VCaP (cell line): ENCODE data around the gene NXF2B.
A peak's percentile ranks its signal among the peaks of the same experiment; 100 is the strongest.
"Not testable (repeated sequence)": the region's sequence is repeated elsewhere in the genome, so short reads cannot be mapped to it uniquely, and the experiment has no call there.

ENCODE experiments used
- H3K27ac ChIP-seq: fragments of 450-650 bp; 2 replicates; pipeline ENCODE4 v1.5.1; 2017
- TF ChIP-seq, protein P1 (sequence below): fragments of 450-650 bp; conservative IDR thresholded peaks from 2 replicates; pipeline ENCODE4 v1.5.1; 2017; ENCODE audit warnings: mild to moderate bottlenecking, moderate library complexity

The NXF2B gene

DNA sequence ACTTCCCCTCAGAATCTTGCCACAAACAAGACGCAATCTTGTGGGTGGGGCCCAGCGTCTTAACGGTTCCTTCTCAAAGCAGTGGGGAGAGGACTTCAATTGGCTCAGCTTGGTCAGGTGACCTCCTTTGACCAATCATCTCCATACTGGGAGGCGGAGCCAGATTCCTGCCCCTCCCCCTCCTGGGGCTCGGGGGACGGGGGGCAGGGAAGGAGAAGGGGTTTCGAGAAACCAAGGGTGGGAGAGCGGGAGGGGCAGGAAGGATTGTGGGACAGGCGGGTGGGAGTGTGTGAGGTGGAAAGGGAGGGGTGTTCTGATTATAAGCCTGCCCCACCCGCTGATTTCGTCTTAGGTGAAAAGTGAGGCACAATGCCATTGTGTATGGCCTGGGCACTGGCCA, at the start of gene NXF2B:
TSS of gene NXF2B (minus strand) at position 101 of the 400 bp plus-strand sequence. CDS start 59,972 bp downstream, outside the sequence.
- not testable (repeated sequence) for H3K27ac ChIP-seq

- not testable (repeated sequence) for H3K27ac ChIP-seq
Observed at GRCh38 chrX:102478765-102479164, 39.0 kb upstream of the NXF2B start.

- H3K27ac ChIP-seq: not testable (repeated sequence)
Observed at GRCh38 chrX:102471762-102472220, 32.0 kb upstream of the NXF2B start, which contains the start of gene TCP11X2. Gene TCP11X2, minus strand, starts transcription at chrX:102471812.

DNA sequence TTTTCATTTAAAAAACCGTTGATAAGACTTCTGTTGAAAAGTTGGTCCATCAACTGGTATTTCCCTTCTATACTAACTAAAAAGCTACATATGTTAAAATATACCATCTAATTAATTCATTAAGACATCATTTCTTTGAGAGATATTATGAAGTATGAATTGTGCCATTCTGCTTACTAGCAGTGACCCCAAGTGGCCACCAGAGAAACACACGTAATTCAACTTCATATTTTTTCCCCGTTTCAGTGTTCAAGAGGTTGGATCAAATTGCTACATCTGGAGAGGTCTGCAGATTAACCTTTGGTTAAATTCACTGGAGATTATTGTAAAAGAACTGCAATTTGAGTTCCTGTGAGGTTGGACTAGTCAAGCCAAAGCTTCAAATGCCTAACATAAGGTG, 30.4 kb upstream of the NXF2B start:
- not testable (repeated sequence) for H3K27ac ChIP-seq

DNA sequence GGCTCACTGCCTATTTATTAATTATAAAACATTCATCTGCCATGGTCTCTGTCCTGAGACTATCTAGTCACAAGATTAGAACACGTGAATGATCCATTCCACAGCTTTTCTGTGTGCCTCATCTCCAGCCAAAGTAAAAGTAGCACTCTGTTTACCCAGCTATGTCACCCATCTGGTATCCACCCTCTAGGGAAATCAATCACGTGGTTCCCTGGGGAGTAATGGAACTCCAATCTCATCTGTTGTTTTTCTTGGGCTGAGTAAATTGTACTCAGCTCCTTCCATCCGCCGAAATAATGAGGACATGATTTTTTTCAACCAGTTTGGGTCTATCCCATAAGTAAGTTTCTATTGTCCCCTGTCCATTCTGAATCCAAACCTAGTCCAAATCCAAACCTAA, 18.8 kb upstream of the NXF2B start:
- H3K27ac ChIP-seq: not testable (repeated sequence)

DNA sequence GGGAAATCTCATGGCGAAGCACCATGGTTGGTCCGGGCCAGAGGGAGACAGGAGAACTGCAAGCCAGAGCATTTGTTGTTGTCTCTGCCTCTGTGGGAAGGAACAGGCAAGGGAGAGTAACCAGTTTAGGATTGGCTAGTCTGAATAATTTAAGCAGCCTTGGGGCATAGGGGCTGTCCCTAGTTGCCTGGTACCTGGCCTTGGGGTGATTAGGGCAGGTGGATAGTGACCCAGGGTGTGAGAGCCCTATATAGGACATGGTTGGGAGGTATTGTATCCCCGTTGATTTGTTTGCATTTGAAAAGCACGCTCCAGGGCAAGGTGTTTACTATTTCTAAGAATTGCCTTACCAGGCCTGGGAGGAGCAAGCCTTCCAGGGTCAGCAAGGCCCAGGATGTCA, 25.3 kb downstream of the NXF2B start:
- not testable (repeated sequence) for H3K27ac ChIP-seq

DNA sequence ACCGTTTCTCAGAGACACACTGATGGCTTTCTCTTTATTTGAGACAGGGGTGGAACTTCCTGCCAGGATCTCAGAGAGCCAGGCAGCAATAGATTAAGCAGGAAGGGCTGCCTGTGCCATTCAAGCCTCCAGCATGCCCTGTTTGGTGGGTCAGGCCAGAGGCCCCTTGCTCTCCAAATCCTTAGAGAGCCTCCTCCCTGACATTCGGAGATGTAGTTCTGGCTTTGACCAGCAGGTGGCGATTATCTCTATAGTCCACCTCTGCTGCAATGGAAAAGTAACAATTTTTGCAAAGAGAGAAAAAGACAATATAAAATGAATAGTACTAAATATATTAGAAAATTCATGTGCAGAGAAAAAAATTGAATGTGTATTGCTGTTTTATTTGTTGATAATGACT, 93.9 kb downstream of the NXF2B start:
- H3K27ac ChIP-seq: no peak overlapping the region
- TF ChIP-seq, protein P1, sequence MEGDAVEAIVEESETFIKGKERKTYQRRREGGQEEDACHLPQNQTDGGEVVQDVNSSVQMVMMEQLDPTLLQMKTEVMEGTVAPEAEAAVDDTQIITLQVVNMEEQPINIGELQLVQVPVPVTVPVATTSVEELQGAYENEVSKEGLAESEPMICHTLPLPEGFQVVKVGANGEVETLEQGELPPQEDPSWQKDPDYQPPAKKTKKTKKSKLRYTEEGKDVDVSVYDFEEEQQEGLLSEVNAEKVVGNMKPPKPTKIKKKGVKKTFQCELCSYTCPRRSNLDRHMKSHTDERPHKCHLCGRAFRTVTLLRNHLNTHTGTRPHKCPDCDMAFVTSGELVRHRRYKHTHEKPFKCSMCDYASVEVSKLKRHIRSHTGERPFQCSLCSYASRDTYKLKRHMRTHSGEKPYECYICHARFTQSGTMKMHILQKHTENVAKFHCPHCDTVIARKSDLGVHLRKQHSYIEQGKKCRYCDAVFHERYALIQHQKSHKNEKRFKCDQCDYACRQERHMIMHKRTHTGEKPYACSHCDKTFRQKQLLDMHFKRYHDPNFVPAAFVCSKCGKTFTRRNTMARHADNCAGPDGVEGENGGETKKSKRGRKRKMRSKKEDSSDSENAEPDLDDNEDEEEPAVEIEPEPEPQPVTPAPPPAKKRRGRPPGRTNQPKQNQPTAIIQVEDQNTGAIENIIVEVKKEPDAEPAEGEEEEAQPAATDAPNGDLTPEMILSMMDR: peak; percentile 61

DNA sequence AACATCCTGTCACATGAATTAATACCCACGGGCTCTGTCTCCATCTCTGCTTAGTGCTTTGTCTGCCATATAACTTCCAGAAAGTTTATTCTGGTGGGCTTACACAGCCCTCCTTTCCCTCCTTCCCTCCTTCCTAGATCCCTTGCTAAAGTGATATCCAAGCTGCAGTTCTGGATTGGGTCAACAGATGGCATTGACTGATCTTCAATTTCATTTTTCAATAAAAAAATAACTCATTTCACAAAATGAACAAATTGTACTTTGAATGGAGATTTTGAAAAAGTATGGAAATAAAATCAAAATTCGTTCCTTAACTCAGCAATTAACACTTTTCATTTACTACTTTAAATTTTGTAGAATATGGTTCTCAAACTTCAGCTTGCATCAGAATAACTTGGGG, 97.9 kb downstream of the NXF2B start:
- no peak overlapping the region for H3K27ac ChIP-seq
- TF ChIP-seq, protein P1: peak; percentile 16; the same call in 1 of the 2 replicates

DNA sequence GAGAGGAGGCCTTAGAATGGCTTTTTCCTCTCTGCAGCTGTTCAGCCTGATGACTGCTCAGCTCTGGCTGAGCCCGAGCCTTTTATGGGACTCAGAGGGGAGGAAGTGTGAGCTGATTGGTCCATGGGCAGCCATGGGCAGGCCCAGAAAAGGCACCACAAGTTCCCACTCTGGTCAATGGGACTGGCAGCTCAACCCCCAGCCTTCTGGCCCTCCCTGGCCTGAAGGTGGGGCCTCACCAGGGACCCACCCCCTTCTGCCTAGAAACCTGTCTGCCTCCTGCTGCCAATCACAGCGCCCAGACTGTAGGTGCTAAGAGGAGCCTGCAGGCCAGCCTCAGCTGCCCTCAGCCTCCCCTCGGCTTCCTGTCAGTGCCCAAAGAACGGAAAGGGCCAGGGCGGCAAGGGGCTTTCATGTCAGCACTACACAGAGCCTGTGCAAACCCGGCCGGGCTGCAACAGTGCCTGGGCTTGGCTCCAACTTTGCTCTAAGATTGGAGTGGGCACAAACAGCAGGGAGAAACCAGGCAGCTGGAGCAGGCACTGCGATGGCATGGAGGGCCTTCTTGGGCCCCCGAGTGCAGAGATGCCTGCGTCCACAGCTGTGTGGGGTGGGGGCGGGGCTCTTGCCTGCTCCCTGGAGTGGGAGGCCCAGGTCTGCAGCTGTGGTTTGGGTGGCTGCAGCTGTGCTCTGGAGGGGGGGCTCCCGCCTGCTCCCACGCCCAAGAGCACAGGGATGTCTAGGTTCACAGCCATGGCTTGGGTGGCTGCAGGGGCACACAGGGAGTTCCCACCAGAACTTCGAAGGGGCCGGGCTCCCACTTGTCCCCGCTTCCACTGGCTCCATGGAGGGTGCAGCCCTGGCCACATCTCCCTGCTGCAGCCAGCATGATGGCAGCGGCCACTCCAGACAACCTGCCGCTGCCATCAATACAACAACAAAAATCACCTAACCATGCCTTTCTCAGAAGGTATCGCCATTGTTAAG, 100.2 kb downstream of the NXF2B start:
- H3K27ac ChIP-seq: no peak overlapping the region
- TF ChIP-seq, protein P1: no peak

- TF ChIP-seq, protein P1: no peak
- H3K27ac ChIP-seq: no peak overlapping the region
Observed at GRCh38 chrX:102338162-102338561, 101.6 kb downstream of the NXF2B start.
